Keratinocyte (primary cell): ENCODE data around the gene BTRC. TPM values are rescaled to one million over a fixed set of nuclear protein-coding genes. Genes with fewer than 3 reads are reported as not detected.

Source experiments
- DNase-seq: peaks from one replicate; pipeline ENCODE4 v3.0.0-alpha.2; 2011; ENCODE audit warnings: low read depth, missing footprints, low spot score
- FAIRE-seq: peaks from 2 replicates; lab custom pipeline; 2011; peaks lifted over from hg19 to GRCh38; lab: Jason Lieb, UNC
- H2AFZ ChIP-seq: 2 replicates; pipeline ENCODE4 v1.6.0; 2012; ENCODE audit warnings: low read length, control low read depth, inconsistent platforms; ENCODE audit not compliant: control insufficient read depth
- H3K27ac ChIP-seq: 2 replicates; pipeline ENCODE4 v1.5.1; 2011; ENCODE audit warnings: low read length; ENCODE audit not compliant: control insufficient read depth, insufficient read depth
- H3K27me3 ChIP-seq: 3 replicates; pipeline ENCODE4 v1.6.0; 2011; ENCODE audit warnings: low read length; ENCODE audit not compliant: control insufficient read depth, insufficient read depth; ENCODE audit errors: extremely low read depth
- H3K36me3 ChIP-seq, 2 experiments: 2 replicates in 1 of 2; 3 replicates in 1 of 2; pipeline ENCODE4 v1.5.1; 2011; ENCODE audit warnings: low read length in 2 of 2, mild to moderate bottlenecking in 1 of 2; ENCODE audit not compliant: control insufficient read depth in 2 of 2, insufficient read depth in 2 of 2; ENCODE audit errors: extremely low read depth in 1 of 2
- H3K4me1 ChIP-seq: 3 replicates; pipeline ENCODE4 v1.5.1; 2011; ENCODE audit warnings: low read length; ENCODE audit not compliant: control insufficient read depth, insufficient read depth; ENCODE audit errors: extremely low read depth
- H3K4me2 ChIP-seq: 3 replicates; pipeline ENCODE4 v1.6.0; 2011; ENCODE audit warnings: low read depth, low read length; ENCODE audit not compliant: control insufficient read depth, insufficient read depth; ENCODE audit errors: extremely low read depth
- H3K4me3 ChIP-seq, 3 experiments: fragments of 200-600 bp in 1 of 3; sonication (generic) in 1 of 3; 2 replicates in 2 of 3; 3 replicates in 1 of 3; pipeline ENCODE4 v1.5.1; 2011 to 2016; ENCODE audit warnings: low read length in 3 of 3, mild to moderate bottlenecking in 3 of 3, control low read depth in 2 of 3, inconsistent platforms in 1 of 3, low read depth in 1 of 3, mixed read lengths in 1 of 3, mixed run types in 1 of 3, moderate library complexity in 1 of 3; ENCODE audit not compliant: control insufficient read depth in 2 of 3, insufficient read depth in 2 of 3; ENCODE audit errors: extremely low read depth in 1 of 3
- H3K79me2 ChIP-seq: 2 replicates; pipeline ENCODE4 v1.6.0; 2012; ENCODE audit warnings: low read length; ENCODE audit not compliant: control insufficient read depth, insufficient read depth
- H3K9ac ChIP-seq: 3 replicates; pipeline ENCODE4 v1.6.0; 2011; ENCODE audit warnings: low read length; ENCODE audit not compliant: control insufficient read depth, insufficient read depth; ENCODE audit errors: extremely low read depth
- H3K9me1 ChIP-seq: 3 replicates; pipeline ENCODE4 v1.6.0; 2011; ENCODE audit warnings: low read length; ENCODE audit not compliant: control insufficient read depth, insufficient read depth; ENCODE audit errors: extremely low read depth
- H3K9me3 ChIP-seq: 2 replicates; pipeline ENCODE4 v1.5.1; 2012; ENCODE audit warnings: low read depth, low read length; ENCODE audit not compliant: control insufficient read depth
- H4K20me1 ChIP-seq: 3 replicates; pipeline ENCODE4 v1.6.0; 2011; ENCODE audit warnings: low read length; ENCODE audit not compliant: control insufficient read depth, insufficient read depth; ENCODE audit errors: extremely low read depth
- EZH2 ChIP-seq: IDR thresholded peaks from one replicate; pipeline ENCODE4 v1.6.1; 2012; ENCODE audit warnings: inconsistent platforms, mild to moderate bottlenecking, low read length, moderate library complexity
- dilution Hi-C: fragments of 300-500 bp; cut with MboI; formaldehyde crosslinking; loops from one replicate; pipeline ENCODE4 v1.7.0; 2020; ENCODE audit warnings: low sequenced_read_pairs; ENCODE audit not compliant: extremely low pct_ligation_motif_present
- polyA plus RNA-seq, 5 experiments: library from polyadenylated mRNA; depleted of rRNA in 3 of 5; stranded (reverse) in 3 of 5; stranded (forward) in 1 of 5; unstranded in 1 of 5; fragments of >200 nt; gene quantifications; 1 replicate in 1 of 5; 2 replicates in 3 of 5; 3 replicates in 1 of 5; pipeline versions ENCODE4 v1.2.1 to v1.2.3, GENCODE V29; 2011 to 2012; ENCODE audit warnings: missing spikeins in 2 of 5, low read depth in 1 of 5, low replicate concordance in 1 of 5
- TF ChIP-seq, protein P1 (sequence below), 3 experiments: IDR thresholded peaks in 1 of 3; conservative IDR thresholded peaks in 1 of 3; optimal IDR thresholded peaks in 1 of 3; 2 replicates in 2 of 3; 3 replicates in 1 of 3; pipeline versions ENCODE3 to v1.5.1; 2011; ENCODE audit warnings: low read length in 3 of 3, mild to moderate bottlenecking in 3 of 3, moderate library complexity in 2 of 3, control low read depth in 1 of 3, inconsistent platforms in 1 of 3; ENCODE audit not compliant: insufficient read depth in 2 of 3; ENCODE audit errors: extremely low read depth in 1 of 3

The BTRC gene
- polyA plus RNA-seq, 1 donor (not counting 4 experiments of a cell fraction or from before 2014, with no cell fraction given) = 21.7 TPM

DNA sequence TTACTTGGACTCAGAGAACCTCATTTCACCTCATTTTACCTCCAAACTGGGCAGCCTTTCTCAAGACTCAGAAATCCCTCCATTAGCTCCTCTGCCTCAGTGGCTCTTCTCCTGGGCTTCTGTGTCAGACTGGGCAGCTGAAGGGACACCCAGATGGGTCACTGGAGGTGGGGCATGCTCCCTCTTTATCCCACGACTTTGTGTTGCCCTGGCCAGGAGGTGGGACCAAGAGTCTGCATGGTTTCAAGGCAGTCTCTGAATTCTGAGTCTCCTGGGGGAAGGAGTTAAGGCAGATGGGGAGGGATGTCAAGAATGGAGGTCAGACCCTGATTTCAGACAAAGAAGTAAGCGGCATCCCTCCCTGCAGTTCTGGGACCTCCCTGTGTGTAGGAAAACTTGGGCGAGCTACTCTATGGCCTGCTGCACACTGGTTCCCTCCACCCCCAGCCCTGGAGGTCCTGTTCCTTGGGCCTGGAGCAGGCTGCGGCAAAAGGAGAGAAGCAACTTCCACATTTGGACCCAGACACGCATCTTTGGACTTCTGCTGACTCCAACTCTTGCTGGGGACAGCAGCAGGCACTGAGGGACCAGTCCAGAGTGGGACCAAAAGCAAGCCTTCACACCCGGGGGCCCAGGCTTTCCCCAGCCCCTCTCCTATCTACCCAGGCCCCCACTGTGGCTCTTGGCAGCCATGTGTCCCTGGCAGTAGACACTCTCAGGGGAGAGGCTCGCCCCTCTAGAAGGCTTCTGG is 223.3 kb downstream of the BTRC start:
- Histone ChIP-seq H2AFZ (no peak overlapping the region), H3K36me3 (peaks cover 4 to 12% of the 10 kb centered on the region in 2 experiments), H3K9me3 (no peaks in the 10 kb centered on the region), H3K4me2 (no peak overlapping the region), H3K4me1 (no peaks in the 10 kb centered on the region), H3K4me3 (no peak overlapping the region), H3K9me1 (no peaks in the 10 kb centered on the region), H3K27ac (no peak overlapping the region), H4K20me1 (no peaks in the 10 kb centered on the region), H3K9ac (no peak overlapping the region), H3K79me2 (no peaks in the 10 kb centered on the region), H3K27me3 (no peaks in the 10 kb centered on the region)
- TF ChIP-seq EZH2 = no peak
- TF ChIP-seq, protein P1, sequence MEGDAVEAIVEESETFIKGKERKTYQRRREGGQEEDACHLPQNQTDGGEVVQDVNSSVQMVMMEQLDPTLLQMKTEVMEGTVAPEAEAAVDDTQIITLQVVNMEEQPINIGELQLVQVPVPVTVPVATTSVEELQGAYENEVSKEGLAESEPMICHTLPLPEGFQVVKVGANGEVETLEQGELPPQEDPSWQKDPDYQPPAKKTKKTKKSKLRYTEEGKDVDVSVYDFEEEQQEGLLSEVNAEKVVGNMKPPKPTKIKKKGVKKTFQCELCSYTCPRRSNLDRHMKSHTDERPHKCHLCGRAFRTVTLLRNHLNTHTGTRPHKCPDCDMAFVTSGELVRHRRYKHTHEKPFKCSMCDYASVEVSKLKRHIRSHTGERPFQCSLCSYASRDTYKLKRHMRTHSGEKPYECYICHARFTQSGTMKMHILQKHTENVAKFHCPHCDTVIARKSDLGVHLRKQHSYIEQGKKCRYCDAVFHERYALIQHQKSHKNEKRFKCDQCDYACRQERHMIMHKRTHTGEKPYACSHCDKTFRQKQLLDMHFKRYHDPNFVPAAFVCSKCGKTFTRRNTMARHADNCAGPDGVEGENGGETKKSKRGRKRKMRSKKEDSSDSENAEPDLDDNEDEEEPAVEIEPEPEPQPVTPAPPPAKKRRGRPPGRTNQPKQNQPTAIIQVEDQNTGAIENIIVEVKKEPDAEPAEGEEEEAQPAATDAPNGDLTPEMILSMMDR (optimal IDR thresholded peaks at IDR 0.05 in 1 of 3, IDR thresholded peaks at IDR 0.05 in 1 of 3, conservative IDR thresholded peaks at IDR 0.05 in 1 of 3; ENCODE audit: extremely low read depth in 1 of 3, insufficient read depth in 2 of 3, low read length in 3 of 3) = no peak
- dilution Hi-C loops = no loop called here
- no peak for FAIRE-seq
- no peak for DNase-seq

DNA sequence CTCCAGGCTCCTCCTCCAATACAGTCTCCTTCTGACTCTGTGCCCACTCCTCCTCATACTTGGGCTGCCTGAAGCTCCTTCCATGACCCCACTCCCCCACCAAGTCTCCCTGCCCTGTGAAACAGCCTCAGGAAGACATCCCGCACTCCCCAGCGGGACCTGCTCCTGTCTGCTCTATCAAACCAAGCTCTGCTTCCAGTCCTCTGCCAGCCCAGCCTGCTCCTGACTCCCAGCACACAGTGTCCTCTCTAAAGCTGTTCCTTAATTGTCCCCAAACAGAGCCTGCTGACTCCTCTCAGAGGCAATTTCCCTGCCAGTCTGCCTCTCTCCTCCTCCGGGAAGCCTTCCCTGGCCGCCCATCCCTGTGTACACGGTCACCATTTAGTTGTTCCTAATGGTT is 224.2 kb downstream of the BTRC start:
- Histone ChIP-seq H3K9me1 (no peaks in the 10 kb centered on the region), H4K20me1 (no peaks in the 10 kb centered on the region), H2AFZ (no peak overlapping the region), H3K36me3 (peaks cover 13 to 20% of the 10 kb centered on the region in 2 experiments), H3K4me2 (no peak overlapping the region), H3K9ac (no peak overlapping the region), H3K4me1 (no peaks in the 10 kb centered on the region), H3K79me2 (no peaks in the 10 kb centered on the region), H3K27ac (no peak overlapping the region), H3K4me3 (no peak overlapping the region), H3K27me3 (no peaks in the 10 kb centered on the region), H3K9me3 (no peaks in the 10 kb centered on the region)
- no peak for DNase-seq
- dilution Hi-C loops = no loop called here
- TF ChIP-seq, protein P1 (optimal IDR thresholded peaks at IDR 0.05 in 1 of 3, IDR thresholded peaks at IDR 0.05 in 1 of 3, conservative IDR thresholded peaks at IDR 0.05 in 1 of 3; ENCODE audit: extremely low read depth in 1 of 3, insufficient read depth in 2 of 3, low read length in 3 of 3) = no peak
- TF ChIP-seq EZH2 = no peak
- FAIRE-seq = no peak
